Measurements from ENCODE around the gene HHAT. TPM values are rescaled to one million over a fixed set of nuclear protein-coding genes. Genes with fewer than 3 reads are reported as not detected.

HHAT gene
- total and polyA plus RNA-seq, 2 of the 4 experiments (the other 2 are of a cell fraction): 1.7 to 2.5 TPM

DNA sequence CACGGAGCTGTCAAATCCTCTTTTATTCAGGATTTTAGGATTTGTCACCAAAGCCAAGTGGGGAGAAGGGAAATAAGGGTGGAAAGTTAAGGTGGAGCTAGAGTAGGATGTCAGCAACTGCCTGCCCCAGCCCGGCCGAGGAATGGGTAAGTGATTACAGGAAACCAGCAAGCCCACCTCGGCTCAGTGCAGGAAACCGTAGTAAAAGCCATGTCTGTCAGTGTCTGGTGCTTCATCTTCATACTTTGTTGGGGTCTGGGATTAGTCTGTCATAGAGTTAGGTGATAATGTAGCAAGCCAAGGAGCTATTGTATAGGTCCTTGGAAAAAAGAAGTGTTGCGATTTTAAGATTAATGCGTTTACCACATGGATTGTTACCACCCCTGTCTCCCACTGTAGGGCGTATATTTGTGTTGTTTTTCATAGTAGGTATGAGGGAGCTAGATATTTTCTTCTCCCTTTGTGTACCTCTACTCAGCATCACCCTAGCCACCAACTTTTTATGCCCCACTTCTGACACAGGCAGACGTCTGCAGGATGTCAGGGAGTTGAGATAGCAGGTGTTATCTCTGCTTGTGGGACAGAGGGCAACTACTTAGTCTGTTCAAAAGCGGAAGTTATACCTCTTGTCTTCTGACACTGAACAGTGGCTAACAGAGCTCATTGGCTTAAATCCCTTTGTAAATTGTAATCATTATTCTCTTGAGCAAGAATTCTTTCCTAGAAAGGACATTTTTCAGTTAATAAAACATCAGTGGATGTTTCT, 253.7 kb downstream of the HHAT start:
- no peak overlapping the region for H2BK15ac ChIP-seq (ENCODE audit: low read depth, low read length)
- no peak overlapping the region for H4K8ac ChIP-seq (ENCODE audit: low read depth in 2 of 2, low read length in 2 of 2)
- ATAC-seq (ENCODE audit: low read depth) (no peak), DNase-seq (no peak)
- no peak overlapping the region for H3K27ac ChIP-seq (ENCODE audit: insufficient read depth, low read length)
- no peak overlapping the region for H3K4me3 ChIP-seq (ENCODE audit: insufficient read depth, low read depth, low read length)
- H3K36me3 ChIP-seq (ENCODE audit: control insufficient read depth, insufficient read depth, low read length): no peaks in the 10 kb centered on the region
- no peaks in the 10 kb centered on the region for H3K27me3 ChIP-seq (ENCODE audit: control insufficient read depth, insufficient read depth, low read length)
- H2AK5ac ChIP-seq (ENCODE audit: low read depth, low read length): no peak overlapping the region
- in situ Hi-C loops (cut with MboI; ENCODE audit: low sequenced_read_pairs): loop anchor here (25.0 kb wide), 1 partner anchor 170 kb away; no protein-coding TSS in a partner anchor
- H3K4ac ChIP-seq (ENCODE audit: low read depth, low read length): no peak overlapping the region; the same call in 1 of the 2 replicates
- no peak overlapping the region for H4K91ac ChIP-seq (ENCODE audit: insufficient read depth, low read depth, low read length)
- WGBS, 2 experiments (ENCODE audit: extremely low coverage in 2 of 2, insufficient read length in 1 of 2): 29% methylated on average over 4 of the region's 10 CpGs; no CpG with 5 or more reads in 1 of the 2 experiments
- POLR2A ChIA-PET (ENCODE audit: unreplicated experiment): no interaction called here
- BruUV-seq (replicated peaks): no TSS peak
- no peak overlapping the region for H3K56ac ChIP-seq (ENCODE audit: extremely low read depth, insufficient read depth, low read length)
- no peak overlapping the region for H2BK120ac ChIP-seq (ENCODE audit: low read depth, low read length)
- H3K79me1 ChIP-seq (ENCODE audit: low read depth in 1 of 2, low read length in 2 of 2): no peaks in the 10 kb centered on the region
- peak overlapping the region; percentile 18 for H2AFZ ChIP-seq (replicated peaks; ENCODE audit: low read length, poor library complexity)
- H4K5ac ChIP-seq (ENCODE audit: low read depth, low read length): no peak overlapping the region
- TF ChIP-seq MAFK (IDR thresholded peaks at IDR 0.05; ENCODE audit: low read depth, low read length) (no peak), CEBPB (IDR thresholded peaks at IDR 0.05; ENCODE audit: low read depth, low read length) (no peak), NFE2L2 (IDR thresholded peaks at IDR 0.05; ENCODE audit: low read depth, low read length) (no peak), SMC3 (IDR thresholded peaks at IDR 0.05; ENCODE audit: low read depth, low read length) (no peak)
- H3K9me1 ChIP-seq (ENCODE audit: insufficient read depth, low read length): no peaks in the 10 kb centered on the region
- no peaks in the 10 kb centered on the region for H3K9me3 ChIP-seq (ENCODE audit: control insufficient read depth, insufficient read depth, low read length)
- dilution Hi-C loops (cut with HindIII; ENCODE audit: low sequenced_read_pairs, unreplicated experiment): no loop called here
- intact Hi-C loops (cut with micrococcal nuclease): loop anchor here (5.0 kb wide), 1 partner anchor 370 kb away; no protein-coding TSS in a partner anchor
- H3K14ac ChIP-seq (replicated peaks; ENCODE audit: low read depth, low read length): no peak overlapping the region
- H3K18ac ChIP-seq (ENCODE audit: low read depth, low read length): no peak overlapping the region
- H4K20me1 ChIP-seq (ENCODE audit: insufficient read depth, low read length): no peaks in the 10 kb centered on the region
- CTCF ChIA-PET: interaction anchor here (1.0 to 9.5 kb wide), 3 partner anchors 134 to 552 kb away, joined by 5 to 76 read pairs (median 7); partner anchors contain the start of gene KCNH1
- no peak overlapping the region for H2AK9ac ChIP-seq (replicated peaks; ENCODE audit: low read depth, low read length, poor library complexity)
- no peak overlapping the region for H3K4me2 ChIP-seq (ENCODE audit: low read depth, low read length)
- H3K23ac ChIP-seq (ENCODE audit: low read depth, low read length): no peak overlapping the region
- H2BK5ac ChIP-seq (ENCODE audit: low read depth, low read length, poor library complexity, severe bottlenecking): no peak overlapping the region
- H2BK20ac ChIP-seq (ENCODE audit: low read depth, low read length): no peak overlapping the region
- no peaks in the 10 kb centered on the region for H3K4me1 ChIP-seq (ENCODE audit: control insufficient read depth, insufficient read depth, low read length)
- no peak overlapping the region for H3K9ac ChIP-seq (ENCODE audit: low read depth, low read length)
